ENCODE measurements around the gene SLC36A4. TPM values are rescaled to one million over a fixed set of nuclear protein-coding genes. Genes with fewer than 3 reads are reported as not detected.

The SLC36A4 gene
- total and polyA plus RNA-seq, 2 of the 4 experiments (the other 2 are of a cell fraction) = 9.2 to 13.1 TPM

DNA sequence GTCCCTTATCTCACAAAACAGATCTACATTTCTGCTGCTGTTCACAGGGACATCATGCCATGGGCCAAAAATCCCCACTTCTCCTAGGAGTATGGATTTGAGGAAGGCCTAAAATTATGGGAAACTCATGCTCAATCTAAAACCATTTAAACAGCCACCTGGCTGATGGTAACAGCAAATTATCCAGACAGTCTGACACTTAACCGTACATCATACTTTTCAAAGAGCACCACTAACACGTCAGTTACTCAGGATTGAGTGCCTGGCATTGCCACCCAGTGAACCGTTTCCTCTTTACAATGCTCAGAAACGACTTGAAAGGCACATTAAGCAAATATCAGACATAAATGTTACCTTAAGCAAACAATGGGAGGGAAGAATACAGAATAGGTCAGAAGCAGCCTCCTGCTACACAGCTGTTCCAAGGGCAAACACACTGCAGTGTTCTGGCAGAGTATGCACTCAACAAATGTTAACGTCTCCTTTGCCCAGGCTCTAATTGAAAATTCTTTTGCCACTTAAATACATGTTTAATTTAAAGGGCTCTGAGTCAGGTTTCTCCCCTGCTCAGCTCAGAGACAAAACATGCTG, 18.8 kb upstream of the SLC36A4 start:
- CTCF ChIA-PET = no interaction called here
- POLR2A ChIA-PET (ENCODE audit: unreplicated experiment) = no interaction called here

More for the DNA sequence above, 18.8 kb upstream of the SLC36A4 start:
- no peak for TF ChIP-seq RFX5 (IDR thresholded peaks at IDR 0.05; ENCODE audit: low read depth, low read length)
- Histone ChIP-seq H2BK120ac (ENCODE audit: low read depth, low read length) (no peak overlapping the region), H2AFZ (replicated peaks; ENCODE audit: low read length, poor library complexity) (peak overlapping the region; percentile 33), H3K18ac (ENCODE audit: low read depth, low read length) (no peak overlapping the region), H4K20me1 (ENCODE audit: insufficient read depth, low read length) (no peaks in the 10 kb centered on the region), H2AK5ac (ENCODE audit: low read depth, low read length) (no peak overlapping the region), H3K36me3 (ENCODE audit: control insufficient read depth, insufficient read depth, low read length) (no peaks in the 10 kb centered on the region), H2AK9ac (replicated peaks; ENCODE audit: low read depth, low read length, poor library complexity) (no peak overlapping the region), H3K9ac (ENCODE audit: low read depth, low read length) (no peak overlapping the region), H3K27ac (ENCODE audit: insufficient read depth, low read length) (no peak overlapping the region), H4K8ac (ENCODE audit: low read depth in 2 of 2, low read length in 2 of 2) (no peak overlapping the region), H2BK5ac (ENCODE audit: low read depth, low read length, poor library complexity, severe bottlenecking) (no peak overlapping the region), H3K27me3 (ENCODE audit: control insufficient read depth, insufficient read depth, low read length) (peaks cover 11% of the 10 kb centered on the region), H3K9me1 (ENCODE audit: insufficient read depth, low read length) (no peaks in the 10 kb centered on the region), H3K4ac (ENCODE audit: low read depth, low read length) (no peak overlapping the region), H3K56ac (ENCODE audit: extremely low read depth, insufficient read depth, low read length) (no peak overlapping the region), H3K4me2 (ENCODE audit: low read depth, low read length) (no peak overlapping the region), H2BK20ac (ENCODE audit: low read depth, low read length) (no peak overlapping the region), H3K4me1 (ENCODE audit: control insufficient read depth, insufficient read depth, low read length) (no peaks in the 10 kb centered on the region), H3K14ac (replicated peaks; ENCODE audit: low read depth, low read length) (no peak overlapping the region), H4K5ac (ENCODE audit: low read depth, low read length) (no peak overlapping the region), H4K91ac (ENCODE audit: insufficient read depth, low read depth, low read length) (no peak overlapping the region), H3K79me1 (ENCODE audit: low read depth in 1 of 2, low read length in 2 of 2) (no peaks in the 10 kb centered on the region), H3K23ac (ENCODE audit: low read depth, low read length) (no peak overlapping the region), H3K4me3 (ENCODE audit: insufficient read depth, low read depth, low read length) (no peak overlapping the region), H3K9me3 (ENCODE audit: control insufficient read depth, insufficient read depth, low read length) (no peaks in the 10 kb centered on the region), H2BK15ac (ENCODE audit: low read depth, low read length) (no peak overlapping the region)
- no peak for DNase-seq
- dilution Hi-C loops (cut with HindIII; ENCODE audit: low sequenced_read_pairs, unreplicated experiment) = no loop called here
- no CpG with 5 or more reads among the region's 5 CpGs for WGBS, 2 experiments (ENCODE audit: extremely low coverage in 2 of 2, insufficient read length in 1 of 2)
- BruUV-seq (replicated peaks) = no TSS peak
- intact Hi-C loops (cut with micrococcal nuclease) = no loop called here
- in situ Hi-C loops (cut with MboI; ENCODE audit: low sequenced_read_pairs) = no loop called here
- ATAC-seq (ENCODE audit: low read depth) = no peak

Measured in IMR-90 (cell line).